SK-N-SH (cell line): Measurements from ENCODE around the gene C2CD4C.

Source experiments
- CHD2 ChIP-seq: fragments of 150-350 bp; IDR thresholded peaks from 2 replicates; pipeline ENCODE4 v1.6.1; 2018; ENCODE audit warnings: low read length; ENCODE audit not compliant: partially characterized antibody
- CTCF ChIP-seq: fragments of 200-600 bp; sonication (generic); IDR thresholded peaks from 2 replicates; pipeline ENCODE4 v1.6.1; 2017; ENCODE audit warnings: antibody characterized with exemption, mild to moderate bottlenecking, moderate library complexity
- EP300 ChIP-seq, 2 experiments: IDR thresholded peaks; 2 replicates each; pipeline versions ENCODE4 v1.4.0 to v1.6.1; 2012; ENCODE audit warnings: borderline replicate concordance in 1 of 2, low read depth in 1 of 2, low read length in 1 of 2
- FOSL2 ChIP-seq: IDR thresholded peaks from 2 replicates; pipeline ENCODE4 v1.4.0; 2012; ENCODE audit warnings: low read depth, mild to moderate bottlenecking, moderate library complexity, borderline replicate concordance
- FOXJ3 ChIP-seq: sonication (generic); formaldehyde crosslinking; IDR thresholded peaks from 2 replicates; pipeline ENCODE4 v1.5.1; 2020; ENCODE audit warnings: mild to moderate bottlenecking, missing genetic modification reagents
- GATA2 ChIP-seq: sonication (generic); formaldehyde crosslinking; IDR thresholded peaks from 2 replicates; pipeline ENCODE4 v1.5.0; 2020; ENCODE audit warnings: mild to moderate bottlenecking, missing genetic modification reagents
- JUND ChIP-seq: IDR thresholded peaks from 2 replicates; pipeline ENCODE4 v1.4.0; 2012
- MAX ChIP-seq: IDR thresholded peaks from 2 replicates; pipeline ENCODE4 v1.4.0; 2012; ENCODE audit warnings: low read depth
- MEF2A ChIP-seq: IDR thresholded peaks from 2 replicates; pipeline ENCODE4 v1.4.0; 2012; ENCODE audit warnings: low read depth, borderline replicate concordance
- POLR2AphosphoS5 ChIP-seq: IDR thresholded peaks from 2 replicates; pipeline ENCODE4 v1.6.1; 2012; ENCODE audit warnings: low read depth, low read length
- RAD21 ChIP-seq: IDR thresholded peaks from 2 replicates; pipeline ENCODE4 v1.6.1; 2012; ENCODE audit warnings: mild to moderate bottlenecking, low read length
- SMC3 ChIP-seq: IDR thresholded peaks from 2 replicates; pipeline ENCODE4 v1.6.1; 2012; ENCODE audit warnings: low read depth, low read length, improper control_type of control experiment
- TAF1 ChIP-seq: IDR thresholded peaks from 2 replicates; pipeline ENCODE4 v1.6.1; 2012; ENCODE audit warnings: low read depth, mild to moderate bottlenecking, low read length, moderate library complexity, borderline replicate concordance

GRCh38 chr19:413756-414420, 4.9 kb upstream of the C2CD4C start:
- TF ChIP-seq JUND (no peak), CHD2 (no peak), CTCF (no peak), GATA2 (CRISPR knock-in tag) (no peak), MEF2A (no peak), POLR2AphosphoS5 (no peak), MAX (no peak), FOSL2 (no peak), TAF1 (no peak), FOXJ3 (CRISPR knock-in tag) (no peak), EP300 (IDR thresholded peaks at IDR 0.05; ENCODE audit: borderline replicate concordance in 1 of 2, low read depth in 1 of 2, low read length in 1 of 2) (no peak), RAD21 (no peak), SMC3 (no peak)
